A673 (cell line): ENCODE results near the gene NPPA.

Source experiments
- EZH2 ChIP-seq: fragments of 200-600 bp; sonication (generic); IDR thresholded peaks from 2 replicates; pipeline ENCODE4 v1.6.1; 2017; ENCODE audit warnings: borderline replicate concordance, low read depth, mild to moderate bottlenecking, mixed read lengths, antibody characterized with exemption, low read length; ENCODE audit not compliant: poor library complexity, severe bottlenecking
- TF ChIP-seq, protein P1 (sequence below): fragments of 300-800, 200-600 bp; sonication (generic); conservative IDR thresholded peaks from 2 replicates; pipeline ENCODE4 v1.5.1; 2017; ENCODE audit warnings: low read depth, mild to moderate bottlenecking, antibody characterized with exemption, low read length, moderate library complexity, mixed read lengths

DNA sequence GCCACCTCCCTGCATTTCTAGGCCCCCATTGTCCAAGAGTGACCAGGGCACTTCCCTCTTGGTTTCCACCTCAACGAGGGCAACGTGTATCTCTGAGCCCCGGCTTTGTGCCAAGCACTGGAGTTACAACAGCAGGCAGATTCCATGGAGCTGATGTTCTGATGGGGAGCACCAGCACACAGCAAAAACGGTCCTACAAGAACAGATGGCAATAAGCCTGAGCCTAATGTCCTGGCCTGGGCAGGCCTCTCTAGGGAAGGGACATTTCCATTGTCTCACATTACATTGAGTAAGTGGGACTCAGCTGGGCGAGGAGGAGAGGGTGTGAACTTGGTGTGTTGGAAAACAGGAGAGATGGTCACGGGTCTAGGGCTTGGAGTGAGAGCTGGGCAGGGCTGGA is 38.3 kb upstream of the NPPA start:
- no peak for TF ChIP-seq EZH2
- TF ChIP-seq, protein P1, sequence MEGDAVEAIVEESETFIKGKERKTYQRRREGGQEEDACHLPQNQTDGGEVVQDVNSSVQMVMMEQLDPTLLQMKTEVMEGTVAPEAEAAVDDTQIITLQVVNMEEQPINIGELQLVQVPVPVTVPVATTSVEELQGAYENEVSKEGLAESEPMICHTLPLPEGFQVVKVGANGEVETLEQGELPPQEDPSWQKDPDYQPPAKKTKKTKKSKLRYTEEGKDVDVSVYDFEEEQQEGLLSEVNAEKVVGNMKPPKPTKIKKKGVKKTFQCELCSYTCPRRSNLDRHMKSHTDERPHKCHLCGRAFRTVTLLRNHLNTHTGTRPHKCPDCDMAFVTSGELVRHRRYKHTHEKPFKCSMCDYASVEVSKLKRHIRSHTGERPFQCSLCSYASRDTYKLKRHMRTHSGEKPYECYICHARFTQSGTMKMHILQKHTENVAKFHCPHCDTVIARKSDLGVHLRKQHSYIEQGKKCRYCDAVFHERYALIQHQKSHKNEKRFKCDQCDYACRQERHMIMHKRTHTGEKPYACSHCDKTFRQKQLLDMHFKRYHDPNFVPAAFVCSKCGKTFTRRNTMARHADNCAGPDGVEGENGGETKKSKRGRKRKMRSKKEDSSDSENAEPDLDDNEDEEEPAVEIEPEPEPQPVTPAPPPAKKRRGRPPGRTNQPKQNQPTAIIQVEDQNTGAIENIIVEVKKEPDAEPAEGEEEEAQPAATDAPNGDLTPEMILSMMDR, result no peak
